Mesenchymal stem cell (in vitro differentiated cells and primary cell): ENCODE measurements around the gene IPCEF1.

Source experiments
- DNase-seq: peaks from one replicate; pipeline ENCODE4 v3.0.0-alpha.2; 2013
- H2AFZ ChIP-seq: one replicate; pipeline ENCODE4 v1.6.1; 2013; ENCODE audit warnings: low read depth, mild to moderate bottlenecking, control low read depth, inconsistent platforms, low read length, moderate library complexity
- H2AK5ac ChIP-seq: 2 replicates; pipeline ENCODE4 v1.6.1; 2013; ENCODE audit warnings: low read length, moderate library complexity, mild to moderate bottlenecking, inconsistent platforms; ENCODE audit not compliant: severe bottlenecking
- H2BK120ac ChIP-seq: one replicate; pipeline ENCODE4 v1.6.1; 2013; ENCODE audit warnings: low read depth, mild to moderate bottlenecking, inconsistent platforms, low read length, moderate library complexity
- H2BK12ac ChIP-seq, 2 experiments: one replicate each; pipeline ENCODE4 v1.6.1; 2013; ENCODE audit warnings: inconsistent platforms in 2 of 2, low read length in 2 of 2, mild to moderate bottlenecking in 2 of 2, moderate library complexity in 2 of 2, control low read depth in 1 of 2
- H2BK15ac ChIP-seq: one replicate; pipeline ENCODE4 v1.6.1; 2013; ENCODE audit warnings: mild to moderate bottlenecking, low read depth, inconsistent platforms; ENCODE audit not compliant: poor library complexity, severe bottlenecking
- H2BK5ac ChIP-seq: 2 replicates; pipeline ENCODE4 v1.6.1; 2013; ENCODE audit warnings: low read depth, mild to moderate bottlenecking, low read length, control low read depth, inconsistent platforms; ENCODE audit not compliant: poor library complexity, severe bottlenecking
- H3K14ac ChIP-seq, 2 experiments: one replicate each; pipeline ENCODE4 v1.6.1; 2013; ENCODE audit warnings: inconsistent platforms in 2 of 2, low read length in 2 of 2, control low read depth in 1 of 2, mild to moderate bottlenecking in 1 of 2, moderate library complexity in 1 of 2
- H3K18ac ChIP-seq, 2 experiments: one replicate each; pipeline ENCODE4 v1.6.1; 2013; ENCODE audit warnings: inconsistent platforms in 2 of 2, low read length in 2 of 2, control low read depth in 1 of 2, low read depth in 1 of 2, mild to moderate bottlenecking in 1 of 2
- H3K23ac ChIP-seq, 2 experiments: one replicate each; pipeline ENCODE4 v1.6.1; 2013; ENCODE audit warnings: inconsistent platforms in 2 of 2, low read length in 2 of 2, mild to moderate bottlenecking in 2 of 2, moderate library complexity in 2 of 2, control low read depth in 1 of 2
- H3K27ac ChIP-seq: 2 replicates; pipeline ENCODE4 v1.5.1; 2013; ENCODE audit warnings: mild to moderate bottlenecking, moderate library complexity, low read length, control low read depth, inconsistent platforms; ENCODE audit not compliant: poor library complexity, severe bottlenecking
- H3K27me3 ChIP-seq, 2 experiments: 2 replicates each; pipeline versions ENCODE4 v1.6.1 to v1.7.0; 2013; ENCODE audit warnings: low read length in 2 of 2, mild to moderate bottlenecking in 2 of 2, moderate library complexity in 2 of 2, control low read depth in 1 of 2, inconsistent platforms in 1 of 2; ENCODE audit not compliant: control insufficient read depth in 1 of 2, insufficient read depth in 1 of 2
- H3K36me3 ChIP-seq, 2 experiments: 2 replicates each; pipeline versions ENCODE4 v1.6.1 to v1.7.0; 2013; ENCODE audit warnings: low read length in 2 of 2, control low read depth in 1 of 2, inconsistent platforms in 1 of 2, low read depth in 1 of 2, mild to moderate bottlenecking in 1 of 2; ENCODE audit not compliant: insufficient read depth in 2 of 2, control insufficient read depth in 1 of 2
- H3K4ac ChIP-seq, 2 experiments: one replicate each; pipeline ENCODE4 v1.6.1; 2013; ENCODE audit warnings: inconsistent platforms in 2 of 2, low read length in 2 of 2, mild to moderate bottlenecking in 2 of 2, moderate library complexity in 2 of 2, control low read depth in 1 of 2, low read depth in 1 of 2
- H3K4me1 ChIP-seq: 2 replicates; pipeline ENCODE4 v1.6.1; 2013; ENCODE audit warnings: low read depth, low read length, control low read depth; ENCODE audit not compliant: control insufficient read depth, insufficient read depth
- H3K4me2 ChIP-seq: 2 replicates; pipeline ENCODE4 v1.6.1; 2013; ENCODE audit warnings: low read length, mild to moderate bottlenecking, inconsistent platforms; ENCODE audit not compliant: poor library complexity, severe bottlenecking
- H3K4me3 ChIP-seq, 2 experiments: 2 replicates each; pipeline versions ENCODE4 v1.5.1 to v1.7.0; 2013; ENCODE audit warnings: low read length in 2 of 2, mild to moderate bottlenecking in 2 of 2, control low read depth in 1 of 2, low read depth in 1 of 2; ENCODE audit not compliant: insufficient read depth in 1 of 2
- H3K79me1 ChIP-seq: replicated peaks from 2 replicates; pipeline ENCODE4 v1.6.1; 2013; ENCODE audit warnings: mild to moderate bottlenecking, control low read depth, low read length, inconsistent platforms; ENCODE audit not compliant: poor library complexity, severe bottlenecking
- H3K9ac ChIP-seq: 2 replicates; pipeline ENCODE4 v1.7.0; 2013; ENCODE audit warnings: mild to moderate bottlenecking, low read length, moderate library complexity
- H3K9me3 ChIP-seq: 2 replicates; pipeline ENCODE4 v1.7.0; 2013; ENCODE audit warnings: mild to moderate bottlenecking, low read length; ENCODE audit not compliant: control insufficient read depth
- H4K8ac ChIP-seq: one replicate; pipeline ENCODE4 v1.6.1; 2013; ENCODE audit warnings: inconsistent platforms, mild to moderate bottlenecking, low read length, moderate library complexity
- H4K91ac ChIP-seq: one replicate; pipeline ENCODE4 v1.6.1; 2013; ENCODE audit warnings: mild to moderate bottlenecking, low read length, inconsistent platforms
- WGBS: methylation state at CpG from one replicate; pipeline ENCODE4 v1.1.7; 2013; ENCODE audit warnings: mixed read lengths; 5-methylcytosine and 5-hydroxymethylcytosine counted together

IPCEF1 gene

DNA sequence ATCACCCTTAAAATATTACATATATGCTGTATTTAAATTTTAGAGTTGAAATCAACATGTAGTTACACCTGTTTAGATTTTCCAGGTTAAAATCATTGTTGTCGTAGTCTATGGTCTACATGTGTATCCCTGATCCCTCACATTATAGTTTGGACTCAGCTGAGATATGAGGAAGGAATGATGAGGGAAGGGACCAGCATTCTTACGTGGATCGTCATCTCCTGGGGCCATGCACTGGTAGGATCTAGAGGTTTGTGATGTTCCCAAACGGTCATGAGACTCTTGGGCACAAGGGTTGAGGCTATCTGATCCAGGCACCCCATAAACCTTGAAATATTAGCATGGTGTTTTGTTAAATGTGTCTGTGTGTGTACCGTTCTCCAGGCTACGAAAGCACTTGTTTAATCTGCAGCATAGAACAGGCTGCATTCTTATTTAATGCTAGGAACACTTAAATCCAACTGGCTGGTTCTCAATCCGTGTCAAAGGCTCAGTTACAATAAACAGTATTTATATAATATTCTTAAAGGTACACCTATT is 55.4 kb downstream of the IPCEF1 start:
- H2BK15ac ChIP-seq: no peak overlapping the region
- peak overlapping the region in 1 of 2 experiments; percentile 17 for H3K4ac ChIP-seq
- 48% methylated on average over 3 of the region's 7 CpGs for WGBS

DNA sequence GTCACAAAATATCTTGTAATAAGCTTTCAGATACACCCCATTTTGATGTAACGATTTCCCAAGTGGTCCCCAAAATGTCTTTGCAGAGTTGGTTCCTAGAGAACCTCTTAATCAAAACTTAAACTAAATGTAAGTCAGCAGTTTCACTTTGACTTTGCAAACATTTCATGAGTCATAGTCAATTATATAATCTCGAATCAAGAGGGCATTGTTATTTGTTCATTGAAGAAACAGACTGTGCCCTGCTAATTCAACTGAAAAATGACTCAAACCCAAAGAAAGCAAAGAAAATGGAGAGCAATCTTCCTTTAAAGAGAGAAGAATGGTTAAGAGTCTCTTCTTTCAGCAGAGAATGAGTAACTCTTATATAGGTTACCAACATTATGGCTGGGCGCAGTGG is 58.3 kb downstream of the IPCEF1 start:
- H3K4ac ChIP-seq: no peak overlapping the region
- H3K9ac ChIP-seq: no peak overlapping the region
- DNase-seq: peak; percentile 27
- no peaks in the 10 kb centered on the region for H3K9me3 ChIP-seq
- no peak overlapping the region for H2BK5ac ChIP-seq
- H2AK5ac ChIP-seq: no peak overlapping the region
- no peak overlapping the region for H3K18ac ChIP-seq
- no peak overlapping the region for H2AFZ ChIP-seq
- no peaks in the 10 kb centered on the region for H3K27me3 ChIP-seq
- H4K91ac ChIP-seq: no peak overlapping the region
- no peak overlapping the region for H2BK120ac ChIP-seq
- no peak overlapping the region for H3K4me2 ChIP-seq
- no peak overlapping the region for H3K27ac ChIP-seq
- H3K36me3 ChIP-seq: no peaks in the 10 kb centered on the region
- H3K14ac ChIP-seq: no peak overlapping the region
- H3K23ac ChIP-seq: no peak overlapping the region
- peaks cover 16% of the 10 kb centered on the region for H3K4me1 ChIP-seq
- WGBS: 90% methylated on average over 2 of the region's 3 CpGs
- H2BK12ac ChIP-seq: no peak overlapping the region
- H2BK15ac ChIP-seq: no peak overlapping the region
- no peaks in the 10 kb centered on the region for H3K79me1 ChIP-seq
- H4K8ac ChIP-seq: no peak overlapping the region
- H3K4me3 ChIP-seq: peak overlapping the region in 1 of 2 experiments; percentile 18

More for the DNA sequence above, 55.4 kb downstream of the IPCEF1 start:
- no peak overlapping the region for H2AFZ ChIP-seq
- no peak overlapping the region for H3K4me3 ChIP-seq
- no peak overlapping the region for H2AK5ac ChIP-seq
- peak overlapping the region; percentile 6 to 70 for H3K18ac ChIP-seq
- H4K91ac ChIP-seq: peak overlapping the region; percentile 75
- peak; percentile 32 for DNase-seq
- no peaks in the 10 kb centered on the region for H3K9me3 ChIP-seq
- H3K27ac ChIP-seq: peak overlapping the region; percentile 19
- peak overlapping the region; percentile 27 for H2BK120ac ChIP-seq
- H3K36me3 ChIP-seq: no peaks in the 10 kb centered on the region
- H3K4me1 ChIP-seq: peaks cover 14% of the 10 kb centered on the region
- H3K23ac ChIP-seq: no peak overlapping the region
- no peak overlapping the region for H4K8ac ChIP-seq
- H3K14ac ChIP-seq: no peak overlapping the region
- no peaks in the 10 kb centered on the region for H3K27me3 ChIP-seq
- no peak overlapping the region for H3K9ac ChIP-seq
- H2BK12ac ChIP-seq: peak overlapping the region; percentile 66 to 87
- no peaks in the 10 kb centered on the region for H3K79me1 ChIP-seq
- no peak overlapping the region for H2BK5ac ChIP-seq
- no peak overlapping the region for H3K4me2 ChIP-seq

DNA sequence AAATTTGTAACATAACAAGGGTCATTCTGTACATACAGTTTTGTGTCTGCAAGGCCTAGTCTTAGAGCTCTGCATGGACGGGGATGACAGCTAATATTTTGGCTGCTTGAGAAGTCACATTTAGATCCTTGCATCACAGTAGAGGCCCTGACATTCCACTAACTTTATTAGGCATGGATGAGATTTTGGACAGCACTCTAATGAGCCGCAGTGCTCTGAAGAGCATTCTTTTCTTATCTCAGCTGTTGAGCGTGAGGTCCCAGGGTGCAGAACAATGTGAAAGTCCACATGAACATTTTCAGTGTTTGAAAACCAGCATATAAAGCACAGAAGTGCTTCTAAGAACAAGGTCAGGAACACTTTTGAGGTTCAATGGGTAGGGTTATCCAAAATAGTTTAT is 58.9 kb downstream of the IPCEF1 start:
- Histone ChIP-seq H2AK5ac (no peak overlapping the region), H2BK120ac (no peak overlapping the region)

DNA sequence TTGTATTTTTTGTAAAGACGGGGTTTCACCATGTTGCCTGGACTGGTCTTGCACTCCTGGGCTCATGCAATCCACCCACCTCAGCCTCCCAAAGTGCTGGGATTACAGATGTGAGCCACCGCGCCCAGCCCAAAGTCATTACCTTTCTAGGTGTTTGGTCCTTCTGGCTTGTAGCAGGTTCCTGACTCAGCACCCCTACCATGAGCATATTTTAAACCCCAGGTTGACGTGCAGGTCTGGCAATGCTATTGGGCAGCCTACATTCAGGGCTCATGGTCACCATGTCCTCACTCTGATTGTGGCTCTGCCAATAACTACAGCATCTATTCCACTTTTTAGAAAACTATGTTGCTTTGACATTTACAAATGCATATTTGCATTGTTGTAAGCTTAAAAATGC is 59.4 kb downstream of the IPCEF1 start:
- H4K91ac ChIP-seq: no peak overlapping the region
- no peak overlapping the region for H3K4me3 ChIP-seq
- no peak overlapping the region for H4K8ac ChIP-seq
- H3K9ac ChIP-seq: no peak overlapping the region
- no peak for DNase-seq
- H3K18ac ChIP-seq: no peak overlapping the region
- WGBS: 94% methylated on average over 4 of the region's 4 CpGs
- H3K4me1 ChIP-seq: peaks cover 13% of the 10 kb centered on the region
- no peaks in the 10 kb centered on the region for H3K79me1 ChIP-seq
- no peaks in the 10 kb centered on the region for H3K36me3 ChIP-seq
- H2AFZ ChIP-seq: no peak overlapping the region
- no peak overlapping the region for H2AK5ac ChIP-seq
- no peak overlapping the region for H2BK120ac ChIP-seq
- H2BK15ac ChIP-seq: no peak overlapping the region
- no peak overlapping the region for H2BK12ac ChIP-seq
- no peaks in the 10 kb centered on the region for H3K9me3 ChIP-seq
- no peak overlapping the region for H2BK5ac ChIP-seq
- no peak overlapping the region for H3K4me2 ChIP-seq
- H3K27me3 ChIP-seq: no peaks in the 10 kb centered on the region
- no peak overlapping the region for H3K14ac ChIP-seq
- no peak overlapping the region for H3K27ac ChIP-seq
- H3K4ac ChIP-seq: peak overlapping the region in 1 of 2 experiments; percentile 47
- H3K23ac ChIP-seq: no peak overlapping the region

More for the DNA sequence above, 58.9 kb downstream of the IPCEF1 start:
- Histone ChIP-seq H3K4me2 (no peak overlapping the region), H3K23ac (no peak overlapping the region), H3K14ac (no peak overlapping the region), H2AFZ (no peak overlapping the region), H3K27me3 (no peaks in the 10 kb centered on the region), H3K4ac (no peak overlapping the region), H4K8ac (no peak overlapping the region), H3K36me3 (no peaks in the 10 kb centered on the region), H3K79me1 (no peaks in the 10 kb centered on the region), H2BK15ac (no peak overlapping the region), H3K9me3 (no peaks in the 10 kb centered on the region), H3K18ac (no peak overlapping the region), H3K4me3 (peak overlapping the region in 1 of 2 experiments; percentile 18), H2BK5ac (no peak overlapping the region), H3K27ac (no peak overlapping the region), H3K4me1 (peaks cover 16% of the 10 kb centered on the region), H4K91ac (no peak overlapping the region), H2BK12ac (no peak overlapping the region), H3K9ac (no peak overlapping the region)
- peak; percentile 27 for DNase-seq
- WGBS: 38% methylated on average over 3 of the region's 3 CpGs
